ENCODE measurements around the gene SFSWAP. TPM values are rescaled to one million over a fixed set of nuclear protein-coding genes. Genes with fewer than 3 reads are reported as not detected.

The SFSWAP gene
- total and polyA plus RNA-seq, 2 of the 13 experiments (the other 11 are each of a cell fraction or from before 2014, with no cell fraction given), result 17.1 to 27.7 TPM

- H3K27me3 ChIP-seq (ENCODE audit: control insufficient read depth in 1 of 2, insufficient read depth in 2 of 2, low read length in 2 of 2), result peaks cover 0 to 28% of the 10 kb centered on the region in 2 experiments; a peak in 3 of 5 replicates
- no CpG with 5 or more reads among the region's 14 CpGs for WGBS (ENCODE audit: low lambda C conversion rate)
- ChIA-PET CTCF (ENCODE audit: low intra/inter-chr PET ratio, low total read pairs) (no interaction called here), POLR2A (no interaction called here)
- no TSS peak for BruUV-seq (replicated peaks)
- FAIRE-seq (no peak), DNase-seq (ENCODE audit: low spot score) (no peak), ATAC-seq (peak; percentile 41; the same call in 1 of the 3 replicates)
- H3K4me1 ChIP-seq (ENCODE audit: insufficient read depth, low read length), result no peaks in the 10 kb centered on the region
- peaks cover 5% of the 10 kb centered on the region for H3K9me3 ChIP-seq (ENCODE audit: low read length)
- intact Hi-C loops (cut with micrococcal nuclease; ENCODE audit: unreplicated experiment) (no loop called here), in situ Hi-C loops (cut with HindIII; ENCODE audit: extremely low pct_ligation_motif_present, low pct_unique_long_range_greater_than_20kb) (no loop called here)
- no peaks in the 10 kb centered on the region for H3K79me2 ChIP-seq (ENCODE audit: insufficient read depth, low read length)
- no peak overlapping the region for H3K27ac ChIP-seq (ENCODE audit: extremely low read length, insufficient read depth, low read length)
- no peak overlapping the region for H3K9ac ChIP-seq (ENCODE audit: insufficient read depth, low read depth, low read length)
- H3K4me3 ChIP-seq (replicated peaks in 1 of 3; ENCODE audit: insufficient read depth in 1 of 3, low read depth in 2 of 3, low read length in 3 of 3), result no peak overlapping the region
- H4K20me1 ChIP-seq (ENCODE audit: insufficient read depth, low read length), result no peaks in the 10 kb centered on the region
- no peaks in the 10 kb centered on the region for H3K36me3 ChIP-seq (replicated peaks in 1 of 2; ENCODE audit: control insufficient read depth in 1 of 2, insufficient read depth in 2 of 2, low read length in 2 of 2)
- H2AFZ ChIP-seq (ENCODE audit: low read length), result no peak overlapping the region
- TF ChIP-seq SP4 (CRISPR knock-in tag; IDR thresholded peaks at IDR 0.05) (no peak), FOSL1 (CRISPR knock-in tag; IDR thresholded peaks at IDR 0.05; ENCODE audit: borderline replicate concordance) (no peak), SNAPC5 (CRISPR knock-in tag; IDR thresholded peaks at IDR 0.05; ENCODE audit: borderline replicate concordance) (no peak), ZBED4 (CRISPR knock-in tag; IDR thresholded peaks at IDR 0.05; ENCODE audit: borderline replicate concordance) (no peak), ZNF101 (CRISPR knock-in tag; IDR thresholded peaks at IDR 0.05; ENCODE audit: borderline replicate concordance, low read depth) (no peak), AHDC1 (CRISPR knock-in tag; IDR thresholded peaks at IDR 0.05; ENCODE audit: borderline replicate concordance) (no peak)
- no peak overlapping the region for H3K4me2 ChIP-seq (ENCODE audit: low read depth, low read length)
Observed at GRCh38 chr12:131701705-131702572, 9.0 kb upstream of the SFSWAP start.
